Measurements from ENCODE around the gene BCAP31.
"Not testable (repeated sequence)": the region's sequence is repeated elsewhere in the genome, so short reads cannot be mapped to it uniquely, and the experiment has no call there.

The BCAP31 gene

GRCh38 chrX:153707406-153707805, 16.8 kb downstream of the BCAP31 start:
- DNase-seq, result no peak

- DNase-seq, result no peak
Observed at GRCh38 chrX:153706799-153707198, 17.4 kb downstream of the BCAP31 start.

- not testable (repeated sequence) for DNase-seq
Observed at GRCh38 chrX:153705403-153706060, 18.7 kb downstream of the BCAP31 start.

GRCh38 chrX:153704631-153705402, 19.4 kb downstream of the BCAP31 start:
- not testable (repeated sequence) for DNase-seq

- DNase-seq, result no peak
Observed at GRCh38 chrX:153704021-153704526, 20.1 kb downstream of the BCAP31 start.

GRCh38 chrX:153703036-153703370, 21.2 kb downstream of the BCAP31 start:
- no peak for DNase-seq

GRCh38 chrX:153702336-153703035, 21.7 kb downstream of the BCAP31 start:
- DNase-seq, result no peak

- DNase-seq, result no peak
Observed at GRCh38 chrX:153701706-153702105, 22.5 kb downstream of the BCAP31 start.

- no peak for DNase-seq
Observed at GRCh38 chrX:153700967-153701366, 23.2 kb downstream of the BCAP31 start.

- DNase-seq, result no peak
Observed at GRCh38 chrX:153700376-153700945, 23.7 kb downstream of the BCAP31 start.

GRCh38 chrX:153699784-153700371, 24.3 kb downstream of the BCAP31 start:
- DNase-seq, result not testable (repeated sequence)

- DNase-seq, result not testable (repeated sequence)
Observed at GRCh38 chrX:153699210-153699783, 24.9 kb downstream of the BCAP31 start.

GRCh38 chrX:153697924-153698865, 26.0 kb downstream of the BCAP31 start:
- DNase-seq, result no peak

GRCh38 chrX:153696986-153697722, 27.0 kb downstream of the BCAP31 start:
- DNase-seq, result not testable (repeated sequence)

GRCh38 chrX:153696538-153696937, 27.6 kb downstream of the BCAP31 start:
- not testable (repeated sequence) for DNase-seq

- no peak for DNase-seq
Observed at GRCh38 chrX:153696100-153696499, 28.1 kb downstream of the BCAP31 start.

- no peak for DNase-seq
Observed at GRCh38 chrX:153694687-153695270, 29.4 kb downstream of the BCAP31 start.

GRCh38 chrX:153694256-153694655, 29.9 kb downstream of the BCAP31 start:
- not testable (repeated sequence) for DNase-seq

- no peak for DNase-seq
Observed at GRCh38 chrX:153693216-153694086, 30.7 kb downstream of the BCAP31 start.
